Thyroid gland (tissue), 4 donors: ENCODE results near the gene GET4.

Experiments used
- CTCF ChIP-seq, 6 experiments: fragments of 200-600 bp in 3 of 6; fragments of 450-650 bp in 3 of 6; sonication (generic) in 3 of 6; IDR thresholded peaks; one replicate each; pipeline ENCODE4 v1.5.1; 2016 to 2019; ENCODE audit warnings: antibody characterized with exemption in 6 of 6, mild to moderate bottlenecking in 2 of 6, inconsistent platforms in 1 of 6, moderate library complexity in 1 of 6
- POLR2A ChIP-seq, 2 donors: fragments of 450-650 bp; IDR thresholded peaks; one replicate each; pipeline ENCODE4 v1.6.1; 2017; ENCODE audit warnings: antibody characterized with exemption in 2 of 2, mild to moderate bottlenecking in 2 of 2, moderate library complexity in 1 of 2

GRCh38 chr7:862157-862556, 14.2 kb upstream of the GET4 start:
- TF ChIP-seq CTCF (IDR thresholded peaks at IDR 0.05): no peak
- no peak for TF ChIP-seq POLR2A (IDR thresholded peaks at IDR 0.05)
